NT2/D1 (cell line): ENCODE data around the gene TINCR.

Experiments used
- SUZ12 ChIP-seq: IDR thresholded peaks from 2 replicates; pipeline ENCODE4 v1.6.1; 2011; ENCODE audit not compliant: insufficient read length, insufficient read depth; ENCODE audit errors: extremely low read depth
- YY1 ChIP-seq: IDR thresholded peaks from 2 replicates; pipeline ENCODE4 v1.6.1; 2011; ENCODE audit not compliant: insufficient read length, insufficient read depth
- ZNF274 ChIP-seq: IDR thresholded peaks from 2 replicates; pipeline ENCODE4 v1.6.1; 2011; ENCODE audit warnings: mild to moderate bottlenecking, low read depth, low read length

- TF ChIP-seq YY1 (no peak), ZNF274 (no peak), SUZ12 (no peak)
Measured at GRCh38 chr19:5560156-5560555, 7.6 kb downstream of the TINCR start.
